Tibial artery (tissue), 4 donors: ENCODE data around the gene EFEMP1.

Source experiments
- DNase-seq, 2 donors: peaks; one replicate each; pipeline ENCODE4 v3.0.0-alpha.2; 2019
- H3K27ac ChIP-seq, 2 donors: fragments of 200-600 bp; sonication (generic) in 1 of 2; 1 replicate in 1 of 2; 2 replicates in 1 of 2; pipeline ENCODE4 v1.5.1; 2018 to 2019; ENCODE audit warnings: mild to moderate bottlenecking in 1 of 2
- H3K27me3 ChIP-seq, 2 donors: fragments of 200-600 bp; sonication (generic) in 1 of 2; one replicate each; pipeline versions ENCODE4 v1.5.1 to v1.6.0; 2016 to 2019
- H3K36me3 ChIP-seq, 3 donors: fragments of 200-600 bp; sonication (generic) in 2 of 3; one replicate each; pipeline ENCODE4 v1.5.1; 2016 to 2019; ENCODE audit warnings: mild to moderate bottlenecking in 2 of 3
- H3K4me1 ChIP-seq, 4 donors: fragments of 200-600 bp; sonication (generic) in 2 of 4; 1 replicate in 3 of 4; 2 replicates in 1 of 4; pipeline ENCODE4 v1.5.1; 2016 to 2019
- H3K4me3 ChIP-seq, 2 donors: fragments of 200-600 bp; sonication (generic) in 1 of 2; 1 replicate in 1 of 2; 2 replicates in 1 of 2; pipeline ENCODE4 v1.5.1; 2018 to 2019; ENCODE audit warnings: mild to moderate bottlenecking in 2 of 2
- H3K9me3 ChIP-seq, 3 donors: fragments of 200-600 bp; sonication (generic) in 1 of 3; one replicate each; pipeline ENCODE4 v1.5.1; 2016 to 2019
- intact Hi-C: fragments of 100-400 bp; cut with DNase I; formaldehyde crosslinking; loops from one replicate; pipeline ENCODE4 v1.15.0; 2023; ENCODE audit warnings: low total_unique reads
- TF ChIP-seq, protein P1 (sequence below), 2 experiments: fragments of 200-600 bp in 1 of 2; fragments of 450-650 bp in 1 of 2; IDR thresholded peaks; one replicate each; pipeline ENCODE4 v1.5.1; 2017 to 2019; ENCODE audit warnings: antibody characterized with exemption in 2 of 2, mild to moderate bottlenecking in 1 of 2, moderate library complexity in 1 of 2

The EFEMP1 gene

DNA sequence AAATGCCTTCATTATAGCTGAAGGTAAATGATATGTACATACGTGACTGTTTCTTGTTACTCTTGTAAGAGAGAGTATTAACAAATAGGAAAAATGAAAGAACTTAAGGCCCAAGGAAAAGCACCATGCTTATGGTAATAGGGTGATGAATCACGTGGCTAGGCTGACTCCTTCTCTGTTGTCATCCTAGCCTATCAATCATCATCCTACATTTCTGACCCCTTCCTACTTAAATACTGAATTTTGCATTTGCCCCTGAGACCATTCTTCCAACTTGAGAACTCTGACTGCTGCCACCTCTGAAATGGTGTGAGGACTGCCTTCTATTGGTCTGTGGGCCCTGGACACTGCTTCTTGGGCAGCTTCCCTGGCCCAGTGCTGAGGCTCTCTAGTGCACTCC is 28.9 kb downstream of the EFEMP1 start:
- Histone ChIP-seq H3K27ac (peak overlapping the region; percentile 2 to 82), H3K36me3 (no peaks in the 10 kb centered on the region), H3K27me3 (no peaks in the 10 kb centered on the region), H3K9me3 (no peaks in the 10 kb centered on the region), H3K4me3 (no peak overlapping the region), H3K4me1 (peaks cover 0 to 74% (median 8%) of the 10 kb centered on the region in 4 donors)
- intact Hi-C loops: no loop called here
- no peak for DNase-seq
- TF ChIP-seq, protein P1, sequence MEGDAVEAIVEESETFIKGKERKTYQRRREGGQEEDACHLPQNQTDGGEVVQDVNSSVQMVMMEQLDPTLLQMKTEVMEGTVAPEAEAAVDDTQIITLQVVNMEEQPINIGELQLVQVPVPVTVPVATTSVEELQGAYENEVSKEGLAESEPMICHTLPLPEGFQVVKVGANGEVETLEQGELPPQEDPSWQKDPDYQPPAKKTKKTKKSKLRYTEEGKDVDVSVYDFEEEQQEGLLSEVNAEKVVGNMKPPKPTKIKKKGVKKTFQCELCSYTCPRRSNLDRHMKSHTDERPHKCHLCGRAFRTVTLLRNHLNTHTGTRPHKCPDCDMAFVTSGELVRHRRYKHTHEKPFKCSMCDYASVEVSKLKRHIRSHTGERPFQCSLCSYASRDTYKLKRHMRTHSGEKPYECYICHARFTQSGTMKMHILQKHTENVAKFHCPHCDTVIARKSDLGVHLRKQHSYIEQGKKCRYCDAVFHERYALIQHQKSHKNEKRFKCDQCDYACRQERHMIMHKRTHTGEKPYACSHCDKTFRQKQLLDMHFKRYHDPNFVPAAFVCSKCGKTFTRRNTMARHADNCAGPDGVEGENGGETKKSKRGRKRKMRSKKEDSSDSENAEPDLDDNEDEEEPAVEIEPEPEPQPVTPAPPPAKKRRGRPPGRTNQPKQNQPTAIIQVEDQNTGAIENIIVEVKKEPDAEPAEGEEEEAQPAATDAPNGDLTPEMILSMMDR (IDR thresholded peaks at IDR 0.05): no peak

DNA sequence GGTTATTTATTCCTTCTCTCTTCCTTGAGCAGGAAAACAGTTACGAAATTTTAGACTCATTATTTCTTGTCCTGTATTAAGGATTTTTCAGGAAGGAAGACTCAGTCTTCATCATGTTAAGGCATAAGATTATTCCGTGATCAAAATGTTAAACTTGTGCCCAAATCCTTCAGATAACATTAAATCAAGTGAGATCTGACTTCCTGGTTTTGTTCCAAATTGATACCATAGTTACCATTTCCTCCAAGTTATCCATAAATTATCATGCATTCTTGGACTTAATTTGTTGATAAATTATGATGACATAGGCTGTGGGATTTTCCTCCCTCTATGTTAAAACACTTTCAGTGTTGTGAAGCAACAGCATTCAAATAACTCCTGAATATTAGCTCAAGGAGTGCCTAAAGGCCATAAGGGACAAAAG is 31.9 kb downstream of the EFEMP1 start:
- no peaks in the 10 kb centered on the region for H3K36me3 ChIP-seq
- TF ChIP-seq, protein P1 (IDR thresholded peaks at IDR 0.05): no peak
- no peaks in the 10 kb centered on the region for H3K27me3 ChIP-seq
- peaks cover 0 to 86% (median 28%) of the 10 kb centered on the region in 4 donors for H3K4me1 ChIP-seq
- no peaks in the 10 kb centered on the region for H3K9me3 ChIP-seq
- H3K4me3 ChIP-seq: no peak overlapping the region
- no peak for DNase-seq
- intact Hi-C loops: no loop called here
- H3K27ac ChIP-seq: peak overlapping the region; percentile 54 to 82

DNA sequence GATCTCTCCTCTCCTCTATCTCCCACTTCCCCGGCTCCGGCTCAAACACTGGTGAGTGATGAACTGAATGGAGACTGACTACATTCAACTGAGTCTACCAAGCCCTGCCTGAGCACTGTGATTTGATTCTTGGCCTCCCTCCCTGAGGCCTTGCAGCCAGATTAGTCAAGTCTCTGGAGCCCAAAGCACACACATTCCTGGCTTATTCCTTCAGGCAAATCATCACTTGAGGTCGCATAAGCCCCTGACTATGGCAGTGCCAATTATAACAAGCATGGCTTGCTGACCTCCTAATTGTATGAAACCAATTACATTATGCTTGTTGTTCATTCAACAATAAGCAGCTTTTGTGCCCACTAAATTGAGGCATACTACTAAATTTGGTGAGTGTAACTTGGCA is 34.6 kb downstream of the EFEMP1 start:
- Histone ChIP-seq H3K27ac (peak overlapping the region; percentile 77 to 82), H3K27me3 (no peaks in the 10 kb centered on the region)
- peak; percentile 51 to 71 for DNase-seq

DNA sequence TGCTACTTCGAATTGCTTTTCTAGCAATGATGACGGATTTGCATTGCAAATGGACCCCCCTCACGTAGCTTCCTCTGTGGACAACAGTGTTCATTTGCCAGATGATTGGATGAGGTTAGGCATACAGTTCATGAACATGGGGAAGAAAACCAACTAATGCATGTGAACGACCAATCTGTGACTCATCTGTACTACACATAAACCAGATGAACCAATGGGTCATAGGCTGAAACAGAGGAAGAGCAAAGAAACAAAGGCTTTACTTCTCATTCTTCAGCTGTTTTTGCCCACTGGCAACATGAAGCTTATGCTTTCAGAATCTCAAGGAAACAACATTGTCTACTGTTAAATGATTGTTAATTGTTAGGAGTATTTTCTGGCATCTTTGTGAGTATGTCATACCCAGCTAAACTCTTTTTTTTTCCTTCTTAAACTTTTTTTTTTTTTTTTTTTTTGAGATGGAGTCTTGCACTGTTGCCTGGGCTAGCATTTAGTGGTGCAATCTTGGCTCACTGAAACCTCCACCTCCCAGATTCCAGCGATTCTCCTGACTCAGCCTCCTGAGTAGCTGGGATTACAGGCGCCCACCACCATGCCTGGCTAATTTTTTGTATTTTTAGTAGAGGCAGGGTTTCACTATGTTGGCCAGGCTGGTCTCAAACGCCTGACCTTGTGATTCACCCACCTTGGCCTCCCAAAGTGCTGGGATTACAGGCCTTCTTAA is 35.5 kb downstream of the EFEMP1 start:
- no peaks in the 10 kb centered on the region for H3K9me3 ChIP-seq
- peak overlapping the region; percentile 77 to 82 for H3K27ac ChIP-seq
- H3K36me3 ChIP-seq: no peaks in the 10 kb centered on the region
- peaks cover 0 to 98% (median 52%) of the 10 kb centered on the region in 4 donors for H3K4me1 ChIP-seq
- no peak overlapping the region for H3K4me3 ChIP-seq
- TF ChIP-seq, protein P1 (IDR thresholded peaks at IDR 0.05): no peak
- intact Hi-C loops: no loop called here
- peak in 1 of 2 donors; percentile 43 for DNase-seq
- H3K27me3 ChIP-seq: no peaks in the 10 kb centered on the region

More for the DNA sequence above, 34.6 kb downstream of the EFEMP1 start:
- no peaks in the 10 kb centered on the region for H3K36me3 ChIP-seq
- intact Hi-C loops: no loop called here
- no peak overlapping the region for H3K4me3 ChIP-seq
- TF ChIP-seq, protein P1 (IDR thresholded peaks at IDR 0.05): no peak
- H3K9me3 ChIP-seq: no peaks in the 10 kb centered on the region
- H3K4me1 ChIP-seq: peaks cover 0 to 98% (median 44%) of the 10 kb centered on the region in 4 donors

DNA sequence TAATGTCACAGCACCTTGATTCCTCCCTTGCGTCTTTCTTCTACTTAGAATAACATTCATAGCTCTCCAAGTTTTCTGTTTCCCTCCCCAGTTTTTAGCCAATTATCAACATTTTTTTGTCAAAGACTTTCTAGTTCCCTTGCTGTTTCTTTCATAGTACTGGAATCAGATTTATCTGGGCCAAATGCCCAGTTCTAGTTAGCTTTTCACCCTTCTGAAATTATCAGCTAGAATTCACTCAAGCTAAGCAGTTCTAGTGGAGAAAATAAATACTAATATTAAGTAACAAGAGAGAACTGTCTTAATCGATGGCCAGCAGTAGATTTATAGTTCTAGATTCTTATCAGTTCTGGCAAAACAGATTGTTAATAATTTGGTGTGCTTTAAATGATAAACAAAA is 36.2 kb downstream of the EFEMP1 start:
- no peaks in the 10 kb centered on the region for H3K27me3 ChIP-seq
- H3K4me1 ChIP-seq: peaks cover 0 to 97% (median 50%) of the 10 kb centered on the region in 4 donors
- TF ChIP-seq, protein P1 (IDR thresholded peaks at IDR 0.05): no peak
- H3K4me3 ChIP-seq: no peak overlapping the region
- no peaks in the 10 kb centered on the region for H3K36me3 ChIP-seq
- H3K9me3 ChIP-seq: no peaks in the 10 kb centered on the region
- intact Hi-C loops: no loop called here
- peak overlapping the region; percentile 77 to 82 for H3K27ac ChIP-seq
- no peak for DNase-seq
